Esophagus muscularis mucosa (tissue), 4 donors: ENCODE data around the gene ZNF3. TPM values are rescaled to one million over a fixed set of nuclear protein-coding genes. Genes with fewer than 3 reads are reported as not detected.

Experiments used
- DNase-seq: peaks from one replicate; pipeline ENCODE4 v3.0.0-alpha.2; 2017; ENCODE audit errors: extremely low spot score
- H3K27ac ChIP-seq, 4 donors: fragments of 200-600 bp; sonication (generic); replicated peaks in 1 of 4; 1 replicate in 3 of 4; 2 replicates in 1 of 4; pipeline ENCODE4 v1.5.1; 2016 to 2019; ENCODE audit warnings: mild to moderate bottlenecking in 1 of 4
- H3K27me3 ChIP-seq, 4 donors: fragments of 200-600 bp; sonication (generic); one replicate each; pipeline versions ENCODE4 v1.5.1 to v1.6.0; 2016 to 2019
- H3K36me3 ChIP-seq, 4 donors: fragments of 200-600 bp; sonication (generic); one replicate each; pipeline ENCODE4 v1.5.1; 2016 to 2019
- H3K4me1 ChIP-seq, 4 donors: fragments of 200-600 bp; sonication (generic); one replicate each; pipeline ENCODE4 v1.5.1; 2016 to 2019
- H3K4me3 ChIP-seq, 4 donors: fragments of 200-600 bp; sonication (generic); 1 replicate in 2 of 4; 2 replicates in 2 of 4; pipeline ENCODE4 v1.5.1; 2016 to 2019; ENCODE audit warnings: mild to moderate bottlenecking in 4 of 4, moderate library complexity in 1 of 4
- H3K9me3 ChIP-seq, 4 donors: fragments of 200-600 bp; sonication (generic); 1 replicate in 3 of 4; 2 replicates in 1 of 4; pipeline ENCODE4 v1.5.1; 2016 to 2019
- EP300 ChIP-seq: sonication (generic); formaldehyde crosslinking; IDR thresholded peaks from one replicate; pipeline ENCODE4 v1.6.1; 2017; ENCODE audit warnings: antibody characterized with exemption
- POLR2A ChIP-seq: fragments of 450-650 bp; IDR thresholded peaks from one replicate; pipeline ENCODE4 v1.6.1; 2017; ENCODE audit warnings: antibody characterized with exemption, moderate library complexity, mild to moderate bottlenecking, low read depth
- POLR2AphosphoS5 ChIP-seq, 2 donors: sonication (generic); formaldehyde crosslinking; IDR thresholded peaks; one replicate each; pipeline ENCODE4 v1.6.1; 2017; ENCODE audit warnings: antibody characterized with exemption in 2 of 2
- WGBS: methylation state at CpG from one replicate; pipeline ENCODE4 v1.1.5; 2018; 5-methylcytosine and 5-hydroxymethylcytosine counted together
- intact Hi-C: fragments of 100-400 bp; cut with DNase I; formaldehyde crosslinking; loops from one replicate; pipeline ENCODE4 v1.15.1; 2023
- small RNA-seq, 3 donors: library from RNA; depleted of rRNA; stranded (forward); fragments of <200 nt; gene quantifications; one replicate each; pipeline ENCODE3, GENCODE V24; 2016
- total RNA-seq, 4 donors: library from RNA; depleted of rRNA; stranded (reverse); fragments of >200 nt; gene quantifications; one replicate each; pipeline versions ENCODE4 v1.1.0 to v1.2.1, GENCODE V29; 2016
- TF ChIP-seq, protein P1 (sequence below), 3 experiments: fragments of 200-600 bp in 2 of 3; fragments of 450-650 bp in 1 of 3; sonication (generic) in 2 of 3; IDR thresholded peaks; one replicate each; pipeline ENCODE4 v1.5.1; 2017 to 2019; ENCODE audit warnings: antibody characterized with exemption in 3 of 3, mild to moderate bottlenecking in 2 of 3, moderate library complexity in 1 of 3

ZNF3 gene
- total RNA-seq, 4 donors from 2014 or later, result 15.6 to 25.3 (median 20.7) TPM

DNA sequence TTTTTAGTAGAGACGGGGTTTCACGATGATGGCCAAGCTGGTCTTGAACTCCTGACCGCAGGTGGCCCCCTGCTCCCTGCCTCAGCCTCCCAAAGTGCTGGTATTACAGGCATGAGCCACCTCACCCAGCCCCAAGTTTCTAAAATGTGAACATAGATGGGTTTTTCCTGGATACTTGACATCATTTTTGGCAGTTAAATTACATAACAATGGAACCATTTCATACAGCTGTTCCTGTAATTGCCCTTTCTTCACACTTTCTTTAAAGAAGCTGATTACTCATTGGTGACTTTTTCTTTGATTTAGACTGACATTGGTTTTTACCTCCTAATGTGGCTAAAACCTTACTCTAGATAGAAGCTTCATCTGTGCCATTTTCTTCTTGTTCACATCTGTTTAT, 60.2 kb downstream of the ZNF3 start:
- no peak overlapping the region for H3K4me3 ChIP-seq
- no peak for DNase-seq
- H3K27ac ChIP-seq, result peak overlapping the region in 1 of 4 donors; percentile 39
- intact Hi-C loops, result no loop called here
- H3K4me1 ChIP-seq, result peaks cover 32 to 67% (median 59%) of the 10 kb centered on the region in 4 donors
- TF ChIP-seq POLR2AphosphoS5 (IDR thresholded peaks at IDR 0.05), result no peak
- no peak for TF ChIP-seq POLR2A
- TF ChIP-seq, protein P1, sequence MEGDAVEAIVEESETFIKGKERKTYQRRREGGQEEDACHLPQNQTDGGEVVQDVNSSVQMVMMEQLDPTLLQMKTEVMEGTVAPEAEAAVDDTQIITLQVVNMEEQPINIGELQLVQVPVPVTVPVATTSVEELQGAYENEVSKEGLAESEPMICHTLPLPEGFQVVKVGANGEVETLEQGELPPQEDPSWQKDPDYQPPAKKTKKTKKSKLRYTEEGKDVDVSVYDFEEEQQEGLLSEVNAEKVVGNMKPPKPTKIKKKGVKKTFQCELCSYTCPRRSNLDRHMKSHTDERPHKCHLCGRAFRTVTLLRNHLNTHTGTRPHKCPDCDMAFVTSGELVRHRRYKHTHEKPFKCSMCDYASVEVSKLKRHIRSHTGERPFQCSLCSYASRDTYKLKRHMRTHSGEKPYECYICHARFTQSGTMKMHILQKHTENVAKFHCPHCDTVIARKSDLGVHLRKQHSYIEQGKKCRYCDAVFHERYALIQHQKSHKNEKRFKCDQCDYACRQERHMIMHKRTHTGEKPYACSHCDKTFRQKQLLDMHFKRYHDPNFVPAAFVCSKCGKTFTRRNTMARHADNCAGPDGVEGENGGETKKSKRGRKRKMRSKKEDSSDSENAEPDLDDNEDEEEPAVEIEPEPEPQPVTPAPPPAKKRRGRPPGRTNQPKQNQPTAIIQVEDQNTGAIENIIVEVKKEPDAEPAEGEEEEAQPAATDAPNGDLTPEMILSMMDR (IDR thresholded peaks at IDR 0.05), result no peak
- no peak for TF ChIP-seq EP300
- peaks cover 31 to 63% (median 39%) of the 10 kb centered on the region in 4 donors for H3K36me3 ChIP-seq
- no peaks in the 10 kb centered on the region for H3K27me3 ChIP-seq
- WGBS, result 90% methylated on average over 3 of the region's 3 CpGs
- no peaks in the 10 kb centered on the region for H3K9me3 ChIP-seq

Small RNAs within 50 kb of the gene (small RNA-seq; reads per million reads assigned to genes)
- gene MIR106B, result 50.4 to 64.0 (median 59.8) reads per million in 3 donors
- 1,008 to 1,328 (median 1,111) reads per million in 3 donors for gene MIR25
- 130 to 153 (median 147) reads per million in 3 donors for gene MIR93

Other genes with a start within 250 kb of the ZNF3 start
- gene OR2AE1, start 204.7 kb downstream of the ZNF3 start, total RNA-seq, result under 1 TPM in 1 of 4 donors, not detected in 3; 0.65 TPM
- gene TRIM4, start 162.2 kb downstream of the ZNF3 start, total RNA-seq, result 10 to 100 TPM; 21.2 to 27.8 (median 24.7) TPM
- not detected for gene GJC3, start 152.1 kb downstream of the ZNF3 start, total RNA-seq
- 1 to 10 TPM; 2.5 to 3.4 (median 3.0) TPM for gene AZGP1, start 105.7 kb downstream of the ZNF3 start, total RNA-seq
- gene ZKSCAN1, start 66.1 kb downstream of the ZNF3 start, total RNA-seq, result 10 to 100 TPM; 22.7 to 27.0 (median 24.0) TPM
- gene ZSCAN21, start 31.9 kb downstream of the ZNF3 start, total RNA-seq, result 10 to 100 TPM; 12.9 to 18.4 (median 16.1) TPM
- 10 to 100 TPM; 49.4 to 97.6 (median 73.7) TPM for gene COPS6, start 7.2 kb upstream of the ZNF3 start, total RNA-seq
- gene MCM7, start 19.7 kb upstream of the ZNF3 start, total RNA-seq, result 10 to 100 TPM; 35.3 to 60.3 (median 41.1) TPM
- 10 to 100 TPM; 19.9 to 31.7 (median 26.1) TPM for gene AP4M1, start 19.9 kb upstream of the ZNF3 start, total RNA-seq
- gene TAF6, start 37.6 kb upstream of the ZNF3 start, total RNA-seq, result 10 to 100 TPM; 48.5 to 92.1 (median 77.8) TPM
- 10 to 100 TPM in 3 of 4 donors, 1 to 10 TPM in 1; 8.3 to 16.2 (median 13.3) TPM for gene CNPY4, start 37.9 kb upstream of the ZNF3 start, total RNA-seq
- gene MBLAC1, start 45.2 kb upstream of the ZNF3 start, total RNA-seq, result 1 to 10 TPM; 3.1 to 8.8 (median 5.0) TPM
- gene LAMTOR4, start 67.2 kb upstream of the ZNF3 start, total RNA-seq, result 100 to 1,000 TPM; 117 to 184 (median 152) TPM
- gene TRAPPC14, start 77.0 kb upstream of the ZNF3 start, total RNA-seq, result 1 to 10 TPM; 5.5 to 8.8 (median 6.8) TPM
- gene GAL3ST4, start 86.9 kb upstream of the ZNF3 start, total RNA-seq, result 1 to 10 TPM; 1.6 to 7.3 (median 2.8) TPM
- gene GPC2, start 95.7 kb upstream of the ZNF3 start, total RNA-seq, result 1 to 10 TPM in 1 of 4 donors, under 1 TPM in 3; 0.33 to 1.0 (median 0.71) TPM
- gene STAG3, start 96.2 kb upstream of the ZNF3 start, total RNA-seq, result under 1 TPM in 3 of 4 donors, not detected in 1; 0.13 to 0.92 (median 0.50) TPM
- gene PVRIG, start 138.2 kb upstream of the ZNF3 start, total RNA-seq, result 1 to 10 TPM in 2 of 4 donors, under 1 TPM in 1, not detected in 1; 0.23 to 1.5 (median 1.4) TPM
- gene SPDYE3, start 226.0 kb upstream of the ZNF3 start, total RNA-seq, result not detected